NCI-H82 (cell line): Measurements from ENCODE around the gene AJUBA.
A peak's percentile ranks its signal among the peaks of the same experiment; 100 is the strongest.

Experiments used
- DNase-seq: peaks from one replicate; lab custom pipeline; 2025; lab: John Stamatoyannopoulos, UW

Gene AJUBA

GRCh38 chr14:22935156-22935555, 47.2 kb downstream of the AJUBA start:
- DNase-seq = no peak

- no peak for DNase-seq
Measured at GRCh38 chr14:22932146-22932545, 50.2 kb downstream of the AJUBA start.

GRCh38 chr14:22929961-22930364, 52.4 kb downstream of the AJUBA start:
- no peak for DNase-seq

- peak; percentile 99 for DNase-seq
Measured at GRCh38 chr14:22929104-22929960, 53.0 kb downstream of the AJUBA start, which contains the start of gene PRMT5. Gene PRMT5 (minus strand): TSS chr14:22929376. CDS start chr14:22929361, 15 bp downstream.

- peak; percentile 11 for DNase-seq
Measured at GRCh38 chr14:22928237-22929103, 53.9 kb downstream of the AJUBA start.

GRCh38 chr14:22926316-22926715, 56.0 kb downstream of the AJUBA start:
- DNase-seq = no peak

- no peak for DNase-seq
Measured at GRCh38 chr14:22925513-22925912, 56.8 kb downstream of the AJUBA start.

- no peak for DNase-seq
Measured at GRCh38 chr14:22923746-22924145, 58.6 kb downstream of the AJUBA start.

GRCh38 chr14:22922294-22922693, 60.1 kb downstream of the AJUBA start:
- no peak for DNase-seq
